Mammary epithelial cell (primary cell): Measurements from ENCODE around the gene INHBB.

Experiments
- EZH2 ChIP-seq: IDR thresholded peaks from 2 replicates; pipeline ENCODE4 v1.6.1; 2012; ENCODE audit warnings: low read length, inconsistent platforms, borderline replicate concordance
- TF ChIP-seq, protein P1 (sequence below), 2 donors: IDR thresholded peaks in 1 of 2; conservative IDR thresholded peaks in 1 of 2; 2 replicates each; pipeline ENCODE4 v1.5.1; 2011 to 2012; ENCODE audit warnings: inconsistent platforms in 2 of 2, low read length in 2 of 2, mild to moderate bottlenecking in 2 of 2, control low read depth in 1 of 2, low read depth in 1 of 2; ENCODE audit not compliant: insufficient read depth in 1 of 2; ENCODE audit errors: extremely low read depth in 1 of 2

DNA sequence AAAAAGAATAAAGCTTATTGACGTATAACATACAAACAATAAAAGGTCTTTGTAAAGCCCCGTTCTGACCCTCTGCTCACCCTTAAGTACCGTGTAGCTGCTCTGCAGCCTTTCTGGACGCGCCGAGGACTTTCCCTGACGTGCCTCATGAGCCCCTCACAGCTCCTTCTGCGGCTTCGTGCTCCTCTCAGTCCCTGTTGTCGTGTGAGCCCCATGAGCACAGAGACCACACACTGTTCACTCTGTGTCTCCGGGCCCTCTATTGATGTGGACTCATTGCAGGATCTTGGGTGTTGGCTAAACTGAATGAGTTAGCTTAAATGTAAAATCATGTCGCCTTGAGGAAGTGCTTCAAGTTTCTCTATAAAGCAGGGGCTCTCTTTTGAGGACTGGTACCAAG lies 43.6 kb upstream of the INHBB start:
- TF ChIP-seq, protein P1, sequence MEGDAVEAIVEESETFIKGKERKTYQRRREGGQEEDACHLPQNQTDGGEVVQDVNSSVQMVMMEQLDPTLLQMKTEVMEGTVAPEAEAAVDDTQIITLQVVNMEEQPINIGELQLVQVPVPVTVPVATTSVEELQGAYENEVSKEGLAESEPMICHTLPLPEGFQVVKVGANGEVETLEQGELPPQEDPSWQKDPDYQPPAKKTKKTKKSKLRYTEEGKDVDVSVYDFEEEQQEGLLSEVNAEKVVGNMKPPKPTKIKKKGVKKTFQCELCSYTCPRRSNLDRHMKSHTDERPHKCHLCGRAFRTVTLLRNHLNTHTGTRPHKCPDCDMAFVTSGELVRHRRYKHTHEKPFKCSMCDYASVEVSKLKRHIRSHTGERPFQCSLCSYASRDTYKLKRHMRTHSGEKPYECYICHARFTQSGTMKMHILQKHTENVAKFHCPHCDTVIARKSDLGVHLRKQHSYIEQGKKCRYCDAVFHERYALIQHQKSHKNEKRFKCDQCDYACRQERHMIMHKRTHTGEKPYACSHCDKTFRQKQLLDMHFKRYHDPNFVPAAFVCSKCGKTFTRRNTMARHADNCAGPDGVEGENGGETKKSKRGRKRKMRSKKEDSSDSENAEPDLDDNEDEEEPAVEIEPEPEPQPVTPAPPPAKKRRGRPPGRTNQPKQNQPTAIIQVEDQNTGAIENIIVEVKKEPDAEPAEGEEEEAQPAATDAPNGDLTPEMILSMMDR (conservative IDR thresholded peaks at IDR 0.05 in 1 of 2, IDR thresholded peaks at IDR 0.05 in 1 of 2; ENCODE audit: extremely low read depth in 1 of 2, insufficient read depth in 1 of 2, low read depth in 1 of 2, low read length in 2 of 2): no peak
- no peak for TF ChIP-seq EZH2
